DND-41 (cell line): ENCODE results near the gene ZNRF1.

Experiments used
- EZH2 ChIP-seq: IDR thresholded peaks from 3 replicates; pipeline ENCODE4 v1.6.1; 2012; ENCODE audit warnings: borderline replicate concordance, low read depth, mild to moderate bottlenecking, moderate library complexity, low read length, inconsistent platforms; ENCODE audit not compliant: severe bottlenecking
- TF ChIP-seq, protein P1 (sequence below): IDR thresholded peaks from 2 replicates; pipeline ENCODE4 v1.5.1; 2012; ENCODE audit warnings: borderline replicate concordance, low read length, moderate library complexity, mild to moderate bottlenecking; ENCODE audit not compliant: poor library complexity, severe bottlenecking; ENCODE audit errors: extremely low read depth

GRCh38 chr16:75042426-75043174, 43.8 kb downstream of the ZNRF1 start:
- TF ChIP-seq, protein P1, sequence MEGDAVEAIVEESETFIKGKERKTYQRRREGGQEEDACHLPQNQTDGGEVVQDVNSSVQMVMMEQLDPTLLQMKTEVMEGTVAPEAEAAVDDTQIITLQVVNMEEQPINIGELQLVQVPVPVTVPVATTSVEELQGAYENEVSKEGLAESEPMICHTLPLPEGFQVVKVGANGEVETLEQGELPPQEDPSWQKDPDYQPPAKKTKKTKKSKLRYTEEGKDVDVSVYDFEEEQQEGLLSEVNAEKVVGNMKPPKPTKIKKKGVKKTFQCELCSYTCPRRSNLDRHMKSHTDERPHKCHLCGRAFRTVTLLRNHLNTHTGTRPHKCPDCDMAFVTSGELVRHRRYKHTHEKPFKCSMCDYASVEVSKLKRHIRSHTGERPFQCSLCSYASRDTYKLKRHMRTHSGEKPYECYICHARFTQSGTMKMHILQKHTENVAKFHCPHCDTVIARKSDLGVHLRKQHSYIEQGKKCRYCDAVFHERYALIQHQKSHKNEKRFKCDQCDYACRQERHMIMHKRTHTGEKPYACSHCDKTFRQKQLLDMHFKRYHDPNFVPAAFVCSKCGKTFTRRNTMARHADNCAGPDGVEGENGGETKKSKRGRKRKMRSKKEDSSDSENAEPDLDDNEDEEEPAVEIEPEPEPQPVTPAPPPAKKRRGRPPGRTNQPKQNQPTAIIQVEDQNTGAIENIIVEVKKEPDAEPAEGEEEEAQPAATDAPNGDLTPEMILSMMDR = no peak
- TF ChIP-seq EZH2 = no peak
